K562 (cell line): Measurements from ENCODE around the gene COL5A3. TPM values are rescaled to one million over a fixed set of nuclear protein-coding genes. Genes with fewer than 3 reads are reported as not detected.

Source experiments
- ATAC-seq: fragments of 200-7000 bp; cut with Tn5 transposase; 3 replicates; pipeline ENCODE4 v1.9.1; 2020; ENCODE audit warnings: moderate library complexity
- BruUV-seq: library from RNA; stranded (reverse); fragments of 400-500 nt; replicated peaks from 2 replicates; lab custom pipeline; 2021; lab: Mats Ljungman, UMichigan
- CTCF ChIA-PET: fragments of 300-600 bp; formaldehyde crosslinking; extraction: SDS; loops from one replicate; lab custom pipeline; 2021; ENCODE audit warnings: low intra/inter-chr PET ratio; lab: Yijun Ruan, JAX
- POLR2A ChIA-PET: fragments of 300-600, 350-650 bp; sonication (Branson Sonifier 250); formaldehyde crosslinking; extraction: SDS; loops from one replicate; lab custom pipeline; 2021; ENCODE audit warnings: antibody characterized with exemption, inconsistent platforms; lab: Yijun Ruan, JAX
- DNase-seq, 4 experiments: peaks; one replicate each; pipeline versions ENCODE4 v3.0.0 to v3.0.0-alpha.2; 2011 to 2018; ENCODE audit warnings: low spot score in 3 of 4, mixed read lengths in 3 of 4; ENCODE audit errors: extremely low read depth in 1 of 4
- FAIRE-seq: peaks from 2 replicates; lab custom pipeline; 2011; peaks lifted over from hg19 to GRCh38; lab: Jason Lieb, UNC
- H2AFZ ChIP-seq: 2 replicates; pipeline ENCODE4 v1.6.0; 2011; ENCODE audit warnings: low read depth, low read length, control low read depth, inconsistent platforms
- H3K27ac ChIP-seq: fragments of 200-600 bp; 3 replicates; pipeline ENCODE4 v1.8.0; 2011; ENCODE audit warnings: low read depth, mild to moderate bottlenecking, control low read depth, inconsistent platforms, low read length, moderate library complexity, mixed read lengths; ENCODE audit errors: extremely low read depth
- H3K27me3 ChIP-seq, 2 experiments: fragments of 300-600 bp in 1 of 2; 2 replicates in 1 of 2; 3 replicates in 1 of 2; pipeline versions ENCODE4 v1.6.0 to v1.8.0; 2011; ENCODE audit warnings: inconsistent platforms in 2 of 2, low read length in 2 of 2, mild to moderate bottlenecking in 1 of 2, mixed read lengths in 1 of 2, moderate library complexity in 1 of 2; ENCODE audit not compliant: control insufficient read depth in 2 of 2, insufficient read depth in 2 of 2
- H3K36me3 ChIP-seq: fragments of 300-600 bp; 3 replicates; pipeline ENCODE4 v1.8.0; 2011; ENCODE audit warnings: mild to moderate bottlenecking, low read length, inconsistent platforms; ENCODE audit not compliant: control insufficient read depth, insufficient read depth
- H3K4me1 ChIP-seq, 2 experiments: fragments of 200-600 bp in 1 of 2; replicated peaks in 1 of 2; 2 replicates in 1 of 2; 3 replicates in 1 of 2; pipeline versions ENCODE4 v1.5.1 to v1.8.0; 2011; ENCODE audit warnings: inconsistent platforms in 2 of 2, low read length in 2 of 2, mild to moderate bottlenecking in 1 of 2, mixed read lengths in 1 of 2, moderate library complexity in 1 of 2; ENCODE audit not compliant: control insufficient read depth in 2 of 2, insufficient read depth in 2 of 2
- H3K4me2 ChIP-seq: 2 replicates; pipeline ENCODE4 v1.6.1; 2011; ENCODE audit warnings: low read length, control low read depth, inconsistent platforms, mixed read lengths; ENCODE audit not compliant: insufficient read depth
- H3K4me3 ChIP-seq: fragments of 200-600 bp; sonication (generic), shearing (Covaris generic); 2 replicates; pipeline ENCODE4 v1.5.1; 2016; ENCODE audit warnings: control low read depth, inconsistent platforms
- H3K79me2 ChIP-seq: fragments of 200-600 bp; 3 replicates; pipeline ENCODE4 v1.8.0; 2011; ENCODE audit warnings: low read length, inconsistent platforms; ENCODE audit not compliant: control insufficient read depth, insufficient read depth
- H3K9ac ChIP-seq, 2 experiments: 2 replicates each; pipeline versions ENCODE4 v1.6.0 to v1.6.1; 2011; ENCODE audit warnings: low read depth in 2 of 2, low read length in 2 of 2, control low read depth in 1 of 2, inconsistent platforms in 1 of 2, mild to moderate bottlenecking in 1 of 2, mixed read lengths in 1 of 2; ENCODE audit not compliant: insufficient read depth in 1 of 2
- H3K9me1 ChIP-seq: one replicate; pipeline ENCODE4 v1.6.0; 2011; ENCODE audit warnings: inconsistent platforms, mild to moderate bottlenecking, low read length, moderate library complexity; ENCODE audit not compliant: control insufficient read depth, insufficient read depth
- H3K9me3 ChIP-seq: replicated peaks from 2 replicates; pipeline ENCODE4 v1.5.1; 2011; ENCODE audit warnings: low read depth, low read length, inconsistent platforms; ENCODE audit not compliant: control insufficient read depth, insufficient read depth
- H4K20me1 ChIP-seq: replicated peaks from 2 replicates; pipeline ENCODE4 v1.6.1; 2011; ENCODE audit warnings: low read length, inconsistent platforms, mixed read lengths; ENCODE audit not compliant: control insufficient read depth, insufficient read depth
- BCOR ChIP-seq: fragments of 450-650 bp; IDR thresholded peaks from 2 replicates; pipeline ENCODE4 v1.6.1; 2016
- HNRNPH1 ChIP-seq: fragments of 200-400 bp; formaldehyde crosslinking; optimal IDR thresholded peaks from 2 replicates; pipeline ENCODE3; 2017; ENCODE audit warnings: low read depth, mild to moderate bottlenecking, low read length, moderate library complexity
- MAZ ChIP-seq, 2 experiments: fragments of 450-650 bp in 1 of 2; sonication (generic) in 1 of 2; formaldehyde crosslinking; IDR thresholded peaks in 1 of 2; conservative IDR thresholded peaks in 1 of 2; 2 replicates each; pipeline versions ENCODE4 v1.4.0 to v1.5.0; 2020; ENCODE audit warnings: mild to moderate bottlenecking in 1 of 2, missing genetic modification reagents in 1 of 2
- NFIX ChIP-seq: fragments of 250-450 bp; sonication (Bioruptor Pico); IDR thresholded peaks from 2 replicates; pipeline ENCODE4 v1.4.0; 2020; ENCODE audit warnings: low read depth, mild to moderate bottlenecking, moderate library complexity
- RBM25 ChIP-seq: fragments of 200-400 bp; formaldehyde crosslinking; IDR thresholded peaks from 2 replicates; pipeline ENCODE4 v1.6.1; 2018; ENCODE audit warnings: low read length, low read depth, moderate library complexity; ENCODE audit not compliant: severe bottlenecking
- SRSF3 ChIP-seq: fragments of 200-400 bp; formaldehyde crosslinking; IDR thresholded peaks from 2 replicates; pipeline ENCODE4 v1.6.1; 2016; ENCODE audit warnings: mild to moderate bottlenecking, low read length, moderate library complexity; ENCODE audit not compliant: insufficient read depth
- ZFP36 ChIP-seq: fragments of 150-350 bp; IDR thresholded peaks from 2 replicates; pipeline ENCODE4 v1.6.1; 2018; ENCODE audit warnings: low read length, low read depth; ENCODE audit not compliant: partially characterized antibody
- ZNF121 ChIP-seq: sonication (generic); formaldehyde crosslinking; conservative IDR thresholded peaks from 2 replicates; pipeline ENCODE4 v1.8.0; 2022; ENCODE audit warnings: missing genetic modification reagents
- ZNF79 ChIP-seq: fragments of 250-450 bp; sonication (Bioruptor Pico); IDR thresholded peaks from 2 replicates; pipeline ENCODE4 v1.4.0; 2020; ENCODE audit warnings: low read depth, mild to moderate bottlenecking, moderate library complexity
- WGBS: fragments of 100-300 bp; shearing (Covaris generic); methylation state at CpG from one replicate; pipeline ENCODE4 v1.1.6; 2016; ENCODE audit warnings: low coverage, mixed read lengths; ENCODE audit not compliant: insufficient coverage; ENCODE audit errors: missing lambda C conversion rate; 5-methylcytosine and 5-hydroxymethylcytosine counted together
- in situ Hi-C: fragments of 300-500 bp; cut with MboI; formaldehyde crosslinking; loops from 4 replicates; pipeline ENCODE4 v1.15.0; 2018; ENCODE audit warnings: inconsistent platforms, mixed read lengths
- intact Hi-C: fragments of 100-400 bp; cut with micrococcal nuclease; formaldehyde crosslinking; loops from 2 replicates; pipeline ENCODE4 v1.14.2; 2022
- polyA plus RNA-seq, 8 experiments: library from polyadenylated mRNA; depleted of rRNA in 4 of 8; stranded (reverse) in 5 of 8; unstranded in 3 of 8; fragments of >200 nt; fragmentation: Nextera tagmentation in 2 of 8; fragmentation: Illumina TruSeq in 1 of 8; extraction: Ambion mirVana in 2 of 8; extraction: Trizol in 1 of 8; gene quantifications; 2 replicates each; pipeline versions ENCODE4 v1.2.1 to v1.2.3, GENCODE V29; 2011 to 2014; ENCODE audit warnings: inconsistent platforms in 1 of 8, missing spikeins in 1 of 8
- total RNA-seq, 7 experiments: library from RNA; depleted of rRNA in 6 of 7; stranded (reverse); fragments of >200 nt in 6 of 7; fragmentation: Illumina TruSeq in 2 of 7; extraction: Trizol in 2 of 7; gene quantifications; 2 replicates each; pipeline versions ENCODE4 v1.2.1 to v1.2.3, GENCODE V29; 2011 to 2021; ENCODE audit warnings: low replicate concordance in 1 of 7
- TF ChIP-seq, protein P1 (sequence below): fragments of 200-400 bp; formaldehyde crosslinking; IDR thresholded peaks from 2 replicates; pipeline ENCODE4 v1.6.1; 2017; ENCODE audit warnings: mild to moderate bottlenecking, low read depth, low read length, moderate library complexity

COL5A3 gene
- total and polyA plus RNA-seq, 9 of the 15 experiments (the other 6 are each of a cell fraction or from before 2014, with no cell fraction given) = 0.01 to 0.02 TPM; not detected in 7

DNA sequence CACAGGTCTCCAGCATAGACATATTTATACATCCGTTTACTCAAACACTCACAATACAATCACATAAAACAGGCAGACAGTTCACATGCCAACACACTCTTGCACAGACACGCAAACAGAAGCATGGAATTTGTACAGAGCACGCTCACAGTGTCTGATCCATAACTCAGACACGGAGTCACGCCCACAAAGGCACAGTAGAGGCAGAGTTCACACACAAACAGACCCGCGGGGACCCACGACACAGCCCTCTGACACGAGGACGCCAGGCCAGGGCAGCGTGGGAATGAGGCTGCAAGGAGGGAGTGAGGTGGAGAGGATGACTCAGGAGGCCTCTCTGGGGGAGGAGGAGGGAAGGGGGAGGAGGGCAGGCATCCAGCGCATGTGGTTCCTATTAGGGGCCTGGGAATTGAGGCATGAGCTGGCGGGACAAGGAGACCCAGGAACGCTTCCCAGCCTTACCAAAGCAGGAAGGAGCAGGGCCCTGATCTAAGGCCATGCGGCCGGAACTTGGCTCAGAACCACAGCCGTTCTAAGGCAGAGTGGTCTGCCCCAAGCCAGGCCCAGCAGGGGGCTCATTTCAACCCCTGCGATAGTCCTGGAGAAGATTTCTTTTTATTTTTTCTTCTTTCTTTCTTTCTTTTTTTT is 64.9 kb downstream of the COL5A3 start (continued):
- TF ChIP-seq, protein P1, sequence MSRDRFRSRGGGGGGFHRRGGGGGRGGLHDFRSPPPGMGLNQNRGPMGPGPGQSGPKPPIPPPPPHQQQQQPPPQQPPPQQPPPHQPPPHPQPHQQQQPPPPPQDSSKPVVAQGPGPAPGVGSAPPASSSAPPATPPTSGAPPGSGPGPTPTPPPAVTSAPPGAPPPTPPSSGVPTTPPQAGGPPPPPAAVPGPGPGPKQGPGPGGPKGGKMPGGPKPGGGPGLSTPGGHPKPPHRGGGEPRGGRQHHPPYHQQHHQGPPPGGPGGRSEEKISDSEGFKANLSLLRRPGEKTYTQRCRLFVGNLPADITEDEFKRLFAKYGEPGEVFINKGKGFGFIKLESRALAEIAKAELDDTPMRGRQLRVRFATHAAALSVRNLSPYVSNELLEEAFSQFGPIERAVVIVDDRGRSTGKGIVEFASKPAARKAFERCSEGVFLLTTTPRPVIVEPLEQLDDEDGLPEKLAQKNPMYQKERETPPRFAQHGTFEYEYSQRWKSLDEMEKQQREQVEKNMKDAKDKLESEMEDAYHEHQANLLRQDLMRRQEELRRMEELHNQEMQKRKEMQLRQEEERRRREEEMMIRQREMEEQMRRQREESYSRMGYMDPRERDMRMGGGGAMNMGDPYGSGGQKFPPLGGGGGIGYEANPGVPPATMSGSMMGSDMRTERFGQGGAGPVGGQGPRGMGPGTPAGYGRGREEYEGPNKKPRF = no peak
- TF ChIP-seq ZNF121 (no peak), SRSF3 (no peak), ZNF79 (CRISPR knock-in tag) (no peak)

DNA sequence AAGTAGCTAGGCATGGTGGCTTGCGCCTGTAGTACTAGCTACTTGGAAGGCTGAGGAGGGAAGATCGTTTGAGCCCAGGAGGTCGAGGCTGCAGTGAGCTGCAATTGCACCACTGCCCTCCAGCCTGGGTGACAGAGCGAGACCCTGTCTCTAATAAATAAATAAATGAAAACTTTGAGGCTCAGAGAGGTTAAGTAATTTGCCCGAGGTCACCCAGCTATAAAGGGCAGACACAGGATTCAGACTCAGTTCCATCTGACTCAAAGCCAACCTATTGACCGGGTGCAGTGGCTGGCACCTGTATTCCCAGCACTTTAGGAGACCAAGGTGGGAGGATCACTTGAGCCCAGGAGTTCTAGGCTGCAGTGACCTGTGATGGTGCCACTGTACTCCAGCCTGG is 66.6 kb downstream of the COL5A3 start:
- Histone ChIP-seq H2AFZ (no peak overlapping the region), H4K20me1 (no peaks in the 10 kb centered on the region), H3K9me1 (no peaks in the 10 kb centered on the region), H3K79me2 (no peaks in the 10 kb centered on the region), H3K4me3 (no peak overlapping the region), H3K4me1 (peaks cover 15 to 17% of the 10 kb centered on the region in 2 experiments; a peak in 4 of 5 replicates), H3K36me3 (no peaks in the 10 kb centered on the region), H3K27me3 (peaks cover 0 to 5% of the 10 kb centered on the region in 2 experiments; a peak in 1 of 5 replicates), H3K27ac (no peak overlapping the region), H3K4me2 (no peak overlapping the region), H3K9ac (no peak overlapping the region), H3K9me3 (no peaks in the 10 kb centered on the region)
- in situ Hi-C loops = no loop called here
- BruUV-seq = no TSS peak
- peak; percentile 14 for TF ChIP-seq ZFP36
- TF ChIP-seq BCOR = peak; percentile 74; the same call in 1 of the 2 replicates
- TF ChIP-seq HNRNPH1 = no peak
- no peak for TF ChIP-seq NFIX (CRISPR knock-in tag)
- TF ChIP-seq RBM25 = peak; percentile 59
- no peak for TF ChIP-seq MAZ (CRISPR knock-in tag; conservative IDR thresholded peaks at IDR 0.05 in 1 of 2, IDR thresholded peaks at IDR 0.05 in 1 of 2)
- no peak for ATAC-seq
- WGBS = 16% methylated on average over 6 of the region's 6 CpGs
- POLR2A ChIA-PET = interaction anchor here (0.7 kb wide), 1 partner anchor 181 kb away, joined by 3 read pairs; no protein-coding TSS in a partner anchor
- intact Hi-C loops = no loop called here
- no peak for FAIRE-seq
- DNase-seq = no peak
- CTCF ChIA-PET = no interaction called here
